ENCODE measurements around the gene DHPS. TPM values are rescaled to one million over a fixed set of nuclear protein-coding genes. Genes with fewer than 3 reads are reported as not detected.

Gene DHPS
- total RNA-seq, 1 experiment from 2014 or later = 69.1 TPM

GRCh38 chr19:12667731-12668302 is 13.9 kb downstream of the DHPS start:
- Mint-ChIP-seq H3K27me3 (ENCODE audit: unreplicated experiment) (no peaks in the 10 kb centered on the region), H3K36me3 (ENCODE audit: insufficient read depth, unreplicated experiment) (peaks cover 56% of the 10 kb centered on the region), H3K4me1 (ENCODE audit: low read depth, unreplicated experiment) (peaks cover 8% of the 10 kb centered on the region), H3K9me3 (ENCODE audit: low read depth, unreplicated experiment) (no peaks in the 10 kb centered on the region), H3K27ac (ENCODE audit: unreplicated experiment) (no peak overlapping the region), H3K4me3 (ENCODE audit: low read depth, unreplicated experiment) (peak overlapping the region; percentile 88)
- DNase-seq = no peak
- TF ChIP-seq CTCF (IDR thresholded peaks at IDR 0.05; ENCODE audit: unreplicated experiment) = no peak
- CTCF ChIA-PET = no interaction called here
- no TSS peak for BruUV-seq (replicated peaks)
- intact Hi-C loops (cut with micrococcal nuclease; ENCODE audit: unreplicated experiment) = loop anchor here (5.0 kb wide), 1 partner anchor 106 kb away; no protein-coding TSS in a partner anchor

GRCh38 chr19:12666265-12667048 is 15.2 kb downstream of the DHPS start, which contains the start of the genes MAN2B1 and WDR83:
Gene MAN2B1, minus strand, starts transcription at chr19:12666742. Its CDS starts 41 bp downstream, at chr19:12666701.
Gene WDR83, plus strand, starts transcription at chr19:12666807. Its CDS starts 2,984 bp downstream, at chr19:12669791.
- BruUV-seq (replicated peaks) = no TSS peak
- intact Hi-C loops (cut with micrococcal nuclease; ENCODE audit: unreplicated experiment) = loop anchor here (5.0 kb wide), 1 partner anchor 104 kb away; no protein-coding TSS in a partner anchor
- H3K4me1 Mint-ChIP-seq (ENCODE audit: low read depth, unreplicated experiment) = no peaks in the 10 kb centered on the region
- TF ChIP-seq CTCF (IDR thresholded peaks at IDR 0.05; ENCODE audit: unreplicated experiment) = no peak
- peaks cover 46% of the 10 kb centered on the region for H3K36me3 Mint-ChIP-seq (ENCODE audit: insufficient read depth, unreplicated experiment)
- DNase-seq = peak; percentile 74
- peak within 1 kb of the TSS; percentile 88 for H3K4me3 Mint-ChIP-seq (ENCODE audit: low read depth, unreplicated experiment)
- CTCF ChIA-PET = no interaction called here
- H3K27me3 Mint-ChIP-seq (ENCODE audit: unreplicated experiment) = no peaks in the 10 kb centered on the region
- peak within 1 kb of the TSS; percentile 77 for H3K27ac Mint-ChIP-seq (ENCODE audit: unreplicated experiment)
- no peaks in the 10 kb centered on the region for H3K9me3 Mint-ChIP-seq (ENCODE audit: low read depth, unreplicated experiment)

- Mint-ChIP-seq H3K27me3 (ENCODE audit: unreplicated experiment) (no peaks in the 10 kb centered on the region), H3K36me3 (ENCODE audit: insufficient read depth, unreplicated experiment) (peaks cover 50% of the 10 kb centered on the region), H3K4me3 (ENCODE audit: low read depth, unreplicated experiment) (peak overlapping the region; percentile 88), H3K4me1 (ENCODE audit: low read depth, unreplicated experiment) (no peaks in the 10 kb centered on the region), H3K9me3 (ENCODE audit: low read depth, unreplicated experiment) (no peaks in the 10 kb centered on the region), H3K27ac (ENCODE audit: unreplicated experiment) (peak overlapping the region; percentile 77)
- no peak for TF ChIP-seq CTCF (IDR thresholded peaks at IDR 0.05; ENCODE audit: unreplicated experiment)
- DNase-seq = no peak
- intact Hi-C loops (cut with micrococcal nuclease; ENCODE audit: unreplicated experiment) = loop anchor here (5.0 kb wide), 1 partner anchor 103 kb away; no protein-coding TSS in a partner anchor
- TSS peak; percentile 16 for BruUV-seq (replicated peaks)
- CTCF ChIA-PET = no interaction called here
Measured at GRCh38 chr19:12665671-12666264, 15.9 kb downstream of the DHPS start.

GRCh38 chr19:12665281-12665573 is 16.5 kb downstream of the DHPS start:
- CTCF ChIA-PET = no interaction called here
- H3K4me1 Mint-ChIP-seq (ENCODE audit: low read depth, unreplicated experiment) = no peaks in the 10 kb centered on the region
- intact Hi-C loops (cut with micrococcal nuclease; ENCODE audit: unreplicated experiment) = loop anchor here (5.0 kb wide), 1 partner anchor 103 kb away; no protein-coding TSS in a partner anchor
- H3K27me3 Mint-ChIP-seq (ENCODE audit: unreplicated experiment) = no peaks in the 10 kb centered on the region
- H3K9me3 Mint-ChIP-seq (ENCODE audit: low read depth, unreplicated experiment) = no peaks in the 10 kb centered on the region
- no peak for DNase-seq
- H3K27ac Mint-ChIP-seq (ENCODE audit: unreplicated experiment) = no peak overlapping the region
- no peak for TF ChIP-seq CTCF (IDR thresholded peaks at IDR 0.05; ENCODE audit: unreplicated experiment)
- peaks cover 47% of the 10 kb centered on the region for H3K36me3 Mint-ChIP-seq (ENCODE audit: insufficient read depth, unreplicated experiment)
- BruUV-seq (replicated peaks) = no TSS peak
- no peak overlapping the region for H3K4me3 Mint-ChIP-seq (ENCODE audit: low read depth, unreplicated experiment)

Measured in Calu3 (cell line).